HCT116 (cell line): Measurements from ENCODE around the gene DOK6. TPM values are rescaled to one million over a fixed set of nuclear protein-coding genes. Genes with fewer than 3 reads are reported as not detected.

Source experiments
- ATAC-seq: fragments of 200-7000 bp; cut with Tn5 transposase; 2 replicates; pipeline ENCODE4 v1.9.1; 2020; ENCODE audit warnings: mild to moderate bottlenecking, moderate library complexity
- BruUV-seq: library from RNA; stranded (reverse); fragments of 400-500 nt; replicated peaks from 2 replicates; lab custom pipeline; 2021; lab: Mats Ljungman, UMichigan
- CTCF ChIA-PET: fragments of 300-600 bp; sonication (Branson Sonifier 250); formaldehyde crosslinking; loops from one replicate; lab custom pipeline; 2021; ENCODE audit warnings: antibody characterized with exemption; lab: Charles Lee
- POLR2A ChIA-PET: fragments of 300-600, 350-600 bp; sonication (Branson Sonifier 250); formaldehyde crosslinking; loops from one replicate; lab custom pipeline; 2021; ENCODE audit warnings: antibody characterized with exemption; lab: Charles Lee
- RAD21 ChIA-PET, 2 experiments: fragments of 300-600 bp; sonication (Branson Sonifier 250); formaldehyde crosslinking; loops; one replicate each; lab custom pipeline; 2023; ENCODE audit warnings: low total read pairs in 2 of 2; ENCODE audit not compliant: uncharacterized antibody in 2 of 2, unreplicated experiment in 2 of 2, low non-redundant PET in 1 of 2; lab: Charles Lee
- DNase-seq: peaks from one replicate; pipeline ENCODE4 v3.0.0-alpha.2; 2010; ENCODE audit warnings: low read depth, low spot score
- H2AFZ ChIP-seq: fragments of 200-600 bp; shearing (Covaris generic), sonication (generic); 2 replicates; pipeline ENCODE4 v1.6.1; 2017; ENCODE audit warnings: low read depth, mixed run types, mixed read lengths, antibody characterized with exemption, low read length; ENCODE audit not compliant: poor library complexity, severe bottlenecking
- H3K27ac ChIP-seq: 2 replicates; pipeline ENCODE4 v1.5.1; 2012; ENCODE audit warnings: low read depth, low read length
- H3K27me3 ChIP-seq: fragments of 200-600 bp; sonication (generic); 2 replicates; pipeline ENCODE4 v1.6.1; 2016; ENCODE audit warnings: mixed run types, low read length, mixed read lengths; ENCODE audit not compliant: insufficient read depth
- H3K36me3 ChIP-seq, 2 experiments: fragments of 200-500 bp in 1 of 2; fragments of 200-600 bp in 1 of 2; sonication (Bioruptor generic) in 1 of 2; sonication (generic) in 1 of 2; 2 replicates each; pipeline versions ENCODE4 v1.5.1 to v1.6.1; 2014 to 2016; ENCODE audit warnings: low read length in 2 of 2, inconsistent platforms in 1 of 2, mixed read lengths in 1 of 2, mixed run types in 1 of 2; ENCODE audit not compliant: insufficient read depth in 2 of 2, control insufficient read depth in 1 of 2
- H3K4me1 ChIP-seq, 2 experiments: fragments of 200-600 bp in 1 of 2; sonication (generic) in 1 of 2; 2 replicates each; pipeline versions ENCODE4 v1.5.1 to v1.6.1; 2012 to 2017; ENCODE audit warnings: low read length in 2 of 2, inconsistent platforms in 1 of 2, mild to moderate bottlenecking in 1 of 2, mixed read lengths in 1 of 2, mixed run types in 1 of 2, moderate library complexity in 1 of 2; ENCODE audit not compliant: insufficient read depth in 2 of 2, control insufficient read depth in 1 of 2
- H3K4me2 ChIP-seq: fragments of 200-600 bp; sonication (generic); 2 replicates; pipeline ENCODE4 v1.6.1; 2017; ENCODE audit warnings: mixed run types, low read length, mixed read lengths
- H3K4me3 ChIP-seq, 2 experiments: fragments of 200-600 bp in 1 of 2; sonication (generic) in 1 of 2; replicated peaks in 1 of 2; 2 replicates each; pipeline ENCODE4 v1.5.1; 2011 to 2016; ENCODE audit warnings: low read length in 2 of 2, control low read depth in 1 of 2, low read depth in 1 of 2, mild to moderate bottlenecking in 1 of 2, mixed read lengths in 1 of 2, mixed run types in 1 of 2
- H3K79me2 ChIP-seq: fragments of 200-600 bp; sonication (generic); 2 replicates; pipeline ENCODE4 v1.6.1; 2017; ENCODE audit warnings: mild to moderate bottlenecking, mixed run types, low read length, moderate library complexity, mixed read lengths; ENCODE audit not compliant: insufficient read depth
- H3K9ac ChIP-seq: fragments of 200-600 bp; sonication (generic); 2 replicates; pipeline ENCODE4 v1.6.1; 2016; ENCODE audit warnings: low read length, mixed read lengths
- H3K9me2 ChIP-seq: fragments of 200-600 bp; sonication (generic), shearing (Covaris generic); 2 replicates; pipeline ENCODE4 v1.6.1; 2017; ENCODE audit warnings: mixed run types, mild to moderate bottlenecking, moderate library complexity; ENCODE audit not compliant: insufficient read depth
- H3K9me3 ChIP-seq, 2 experiments: fragments of 200-500 bp in 1 of 2; fragments of 200-600 bp in 1 of 2; sonication (Bioruptor generic) in 1 of 2; sonication (generic) in 1 of 2; 2 replicates each; pipeline ENCODE4 v1.6.1; 2014 to 2017; ENCODE audit warnings: low read length in 2 of 2, mixed read lengths in 2 of 2, inconsistent platforms in 1 of 2, low read depth in 1 of 2, mild to moderate bottlenecking in 1 of 2, mixed run types in 1 of 2, moderate library complexity in 1 of 2; ENCODE audit not compliant: control insufficient read depth in 1 of 2, insufficient read depth in 1 of 2
- H4K20me1 ChIP-seq: fragments of 200-600 bp; sonication (generic), shearing (Covaris generic); 2 replicates; pipeline ENCODE4 v1.6.1; 2017; ENCODE audit warnings: mixed run types, mild to moderate bottlenecking, moderate library complexity; ENCODE audit not compliant: insufficient read depth
- CBX3 ChIP-seq: IDR thresholded peaks from 2 replicates; pipeline ENCODE4 v1.6.1; 2012; ENCODE audit warnings: low read depth
- JUND ChIP-seq: IDR thresholded peaks from 2 replicates; pipeline ENCODE4 v1.6.1; 2012
- RAD21 ChIP-seq: IDR thresholded peaks from 2 replicates; pipeline ENCODE4 v1.6.1; 2012; ENCODE audit warnings: low read depth, mild to moderate bottlenecking
- SP1 ChIP-seq: IDR thresholded peaks from 2 replicates; pipeline ENCODE4 v1.6.1; 2012; ENCODE audit warnings: low read depth
- ZBTB33 ChIP-seq: IDR thresholded peaks from 2 replicates; pipeline ENCODE4 v1.6.1; 2011; ENCODE audit warnings: mild to moderate bottlenecking, low read length, moderate library complexity; ENCODE audit not compliant: insufficient replicate concordance; ENCODE audit errors: extremely low read depth
- intact Hi-C: fragments of 100-400 bp; cut with micrococcal nuclease; formaldehyde crosslinking; loops from 2 replicates; pipeline ENCODE4 v1.10.0; 2022
- total RNA-seq: library from RNA; stranded (reverse); gene quantifications from one replicate; pipeline ENCODE4 v1.2.1, GENCODE V29; 2021; ENCODE audit not compliant: unreplicated experiment
- TF ChIP-seq, protein P1 (sequence below): IDR thresholded peaks from 2 replicates; pipeline ENCODE4 v1.6.1; 2012
- TF ChIP-seq, protein P2 (sequence below): IDR thresholded peaks from 2 replicates; pipeline ENCODE4 v1.6.1; 2012

The DOK6 gene
- total RNA-seq, 1 experiment from 2014 or later = not detected

GRCh38 chr18:69580107-69580506 is 179.4 kb downstream of the DOK6 start:
- no peaks in the 10 kb centered on the region for H3K27me3 ChIP-seq
- POLR2A ChIA-PET = no interaction called here
- no peaks in the 10 kb centered on the region for H3K36me3 ChIP-seq
- BruUV-seq = no TSS peak
- H3K4me3 ChIP-seq = no peak overlapping the region
- no peak overlapping the region for H2AFZ ChIP-seq
- H4K20me1 ChIP-seq = no peaks in the 10 kb centered on the region
- no peaks in the 10 kb centered on the region for H3K4me1 ChIP-seq
- no peak overlapping the region for H3K4me2 ChIP-seq
- intact Hi-C loops = no loop called here
- H3K79me2 ChIP-seq = no peaks in the 10 kb centered on the region
- no peaks in the 10 kb centered on the region for H3K9me3 ChIP-seq
- H3K27ac ChIP-seq = no peak overlapping the region
- CTCF ChIA-PET = no interaction called here
- no peak overlapping the region for H3K9ac ChIP-seq
- RAD21 ChIA-PET = no interaction called here
- TF ChIP-seq CBX3 = no peak
- no peak for TF ChIP-seq ZBTB33
- DNase-seq (no peak), ATAC-seq (no peak)
- no peaks in the 10 kb centered on the region for H3K9me2 ChIP-seq

GRCh38 chr18:69584429-69584828 is 183.7 kb downstream of the DOK6 start:
- CTCF ChIA-PET = no interaction called here
- no peak for ATAC-seq
- H3K27ac ChIP-seq = no peak overlapping the region
- no peak overlapping the region for H2AFZ ChIP-seq
- TF ChIP-seq SP1 = no peak
- TF ChIP-seq JUND = no peak
- TF ChIP-seq CBX3 = no peak
- TF ChIP-seq, protein P1, sequence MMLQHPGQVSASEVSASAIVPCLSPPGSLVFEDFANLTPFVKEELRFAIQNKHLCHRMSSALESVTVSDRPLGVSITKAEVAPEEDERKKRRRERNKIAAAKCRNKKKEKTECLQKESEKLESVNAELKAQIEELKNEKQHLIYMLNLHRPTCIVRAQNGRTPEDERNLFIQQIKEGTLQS = no peak
- no peak for TF ChIP-seq RAD21
- TF ChIP-seq, protein P2, sequence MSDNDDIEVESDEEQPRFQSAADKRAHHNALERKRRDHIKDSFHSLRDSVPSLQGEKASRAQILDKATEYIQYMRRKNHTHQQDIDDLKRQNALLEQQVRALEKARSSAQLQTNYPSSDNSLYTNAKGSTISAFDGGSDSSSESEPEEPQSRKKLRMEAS = no peak
- no peak for TF ChIP-seq ZBTB33
- TF ChIP-seq, all 23 proteins: peak for 0
- H3K4me3 ChIP-seq = no peak overlapping the region
- no peak for DNase-seq
- ChIA-PET RAD21 (no interaction called here), POLR2A (no interaction called here)
- no peak overlapping the region for H3K9ac ChIP-seq
- H3K9me3 ChIP-seq = no peaks in the 10 kb centered on the region
- no peak overlapping the region for H3K4me2 ChIP-seq
- H3K9me2 ChIP-seq = no peaks in the 10 kb centered on the region
- H4K20me1 ChIP-seq = no peaks in the 10 kb centered on the region
- no peaks in the 10 kb centered on the region for H3K79me2 ChIP-seq
- no TSS peak for BruUV-seq
- intact Hi-C loops = no loop called here
- no peaks in the 10 kb centered on the region for H3K27me3 ChIP-seq
- H3K36me3 ChIP-seq = no peaks in the 10 kb centered on the region
- H3K4me1 ChIP-seq = no peaks in the 10 kb centered on the region
